ENCODE data around the gene ARHGAP23.

DNA sequence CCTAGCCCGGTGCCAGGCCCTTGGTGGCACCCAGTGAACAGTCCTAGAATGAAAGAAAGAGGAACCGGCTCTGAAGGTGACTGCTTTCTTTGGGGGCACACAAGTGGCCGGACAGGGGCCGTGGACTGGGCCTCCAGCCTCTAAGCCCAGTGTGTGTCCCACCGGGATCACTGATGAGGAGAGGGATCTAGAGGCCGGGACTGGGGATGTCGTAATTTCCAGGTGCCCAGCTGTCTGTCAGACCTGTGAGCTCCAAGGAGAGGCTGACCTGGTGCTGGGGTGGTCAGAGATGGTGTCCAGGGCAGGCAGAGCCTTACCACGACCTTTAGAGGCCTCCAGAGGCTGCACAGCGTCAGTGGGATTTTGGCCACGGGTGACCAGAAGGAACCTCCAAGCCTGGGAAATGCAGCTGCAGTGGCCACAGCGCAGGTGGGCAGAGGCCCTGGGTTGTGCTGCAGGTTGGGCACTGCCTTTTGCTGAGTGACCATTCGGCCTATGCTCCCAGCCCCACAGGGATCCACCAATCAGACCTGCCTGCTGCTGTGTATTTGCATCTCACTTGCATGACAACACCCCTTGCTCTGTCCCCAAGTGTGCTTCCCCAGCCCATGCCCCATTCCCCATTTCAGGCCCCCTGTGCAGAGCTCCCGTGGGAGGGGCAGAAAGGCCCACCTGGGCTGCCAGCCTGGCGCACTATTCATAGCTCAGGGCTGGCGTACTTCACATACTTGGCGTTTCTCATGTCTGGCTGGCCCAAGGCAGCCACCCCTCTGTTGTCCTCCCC is 12.5 kb downstream of the ARHGAP23 start:
- no peak for TF ChIP-seq EZH2phosphoT487 (IDR thresholded peaks at IDR 0.05; ENCODE audit: unreplicated experiment)
- TF ChIP-seq JUNB (IDR thresholded peaks at IDR 0.05; ENCODE audit: unreplicated experiment), result no peak

All from GM23338 (cell line).